ENCODE results near the gene CELA1. TPM values are rescaled to one million over a fixed set of nuclear protein-coding genes. Genes with fewer than 3 reads are reported as not detected.
A peak's percentile ranks its signal among the peaks of the same experiment; 100 is the strongest.

CELA1 gene
- total RNA-seq, 1 experiment from 2014 or later, result not detected

DNA sequence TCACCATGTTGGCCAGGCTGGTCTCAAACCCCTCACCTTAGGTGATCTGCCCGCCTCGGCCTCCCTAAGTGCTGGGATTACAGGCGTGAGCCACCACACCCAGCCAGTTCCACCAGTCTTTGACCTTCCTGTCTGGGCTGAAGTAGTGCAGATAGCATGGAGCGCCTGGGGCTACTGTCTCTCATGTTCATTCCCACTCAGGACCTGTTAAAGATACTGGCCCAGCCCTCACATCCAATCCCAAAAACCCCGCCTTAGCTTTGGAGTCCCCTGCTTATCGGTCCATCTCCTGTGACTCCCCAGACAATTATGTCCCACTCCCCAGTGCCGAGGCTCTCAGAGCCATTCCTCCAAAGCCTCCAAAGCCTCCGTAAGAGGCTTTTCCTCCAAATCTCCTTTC, 12.0 kb upstream of the CELA1 start:
- H2BK5ac ChIP-seq (ENCODE audit: insufficient read length, low read length), result no peak overlapping the region
- no peak overlapping the region for H2BK120ac ChIP-seq (ENCODE audit: low read depth, low read length, poor library complexity, severe bottlenecking)
- peaks cover 5 to 34% (median 29%) of the 10 kb centered on the region in 3 experiments; a peak in 6 of 7 replicates for H3K36me3 Mint-ChIP-seq (ENCODE audit: insufficient read depth in 1 of 3, low read depth in 3 of 3)
- H3K27me3 Mint-ChIP-seq (ENCODE audit: low read depth), result no peaks in the 10 kb centered on the region
- H3K18ac ChIP-seq (ENCODE audit: insufficient read length, low read depth, low read length), result no peak overlapping the region
- H3K4me3 Mint-ChIP-seq, result no peak overlapping the region
- WGBS (ENCODE audit: extremely low coverage, insufficient read length, low lambda C conversion rate), result no CpG with 5 or more reads among the region's 8 CpGs
- no peak overlapping the region for H2BK20ac ChIP-seq (ENCODE audit: low read depth, low read length, poor library complexity, severe bottlenecking)
- H4K5ac ChIP-seq (ENCODE audit: insufficient read length, low read depth, low read length), result no peak overlapping the region
- H3K79me1 ChIP-seq (ENCODE audit: insufficient read depth, low read depth, low read length, poor library complexity, severe bottlenecking), result no peaks in the 10 kb centered on the region
- no peak overlapping the region for H3K9ac ChIP-seq (ENCODE audit: extremely low read depth, insufficient read length, low read length)
- no peak overlapping the region for H3K27ac ChIP-seq (ENCODE audit: insufficient read length, low read depth, low read length)
- no peak overlapping the region for H2AK5ac ChIP-seq (ENCODE audit: insufficient read length, low read length)
- H3K27ac Mint-ChIP-seq, result peak overlapping the region in 1 of 3 experiments; percentile 39; a peak in 1 of 7 replicates
- H4K91ac ChIP-seq (ENCODE audit: insufficient read length, low read depth, low read length), result no peak overlapping the region
- no peaks in the 10 kb centered on the region for H3K79me2 ChIP-seq (ENCODE audit: insufficient read depth, low read length)
- H3T11ph ChIP-seq (ENCODE audit: low read length), result no peak overlapping the region
- no peaks in the 10 kb centered on the region for H3K27me3 ChIP-seq (ENCODE audit: insufficient read depth, low read length)
- H3K56ac ChIP-seq (ENCODE audit: insufficient read length, low read depth, low read length), result no peak overlapping the region
- no peaks in the 10 kb centered on the region for H3K23me2 ChIP-seq (ENCODE audit: insufficient read length, low read depth, low read length, poor library complexity, severe bottlenecking)
- TF ChIP-seq CTCF (conservative IDR thresholded peaks at IDR 0.05), result no peak
- no peak overlapping the region for H4K8ac ChIP-seq (replicated peaks; ENCODE audit: insufficient read length, low read depth, low read length)
- H3K4ac ChIP-seq (ENCODE audit: low read depth, low read length), result no peak overlapping the region
- H3K9me3 Mint-ChIP-seq, result no peaks in the 10 kb centered on the region
- no peaks in the 10 kb centered on the region for H4K20me1 ChIP-seq (ENCODE audit: control insufficient read depth, insufficient read depth, insufficient read length)
- no peaks in the 10 kb centered on the region for H3K4me1 Mint-ChIP-seq
- H3K9me3 ChIP-seq (ENCODE audit: control insufficient read depth, low read depth, low read length), result no peaks in the 10 kb centered on the region
- H2AFZ ChIP-seq (ENCODE audit: low read length), result no peak overlapping the region
- H3K4me1 ChIP-seq (ENCODE audit: insufficient read depth, low read length), result no peaks in the 10 kb centered on the region
- no peak for DNase-seq
- no peak overlapping the region for H2BK15ac ChIP-seq (ENCODE audit: low read depth, low read length)
- no peak overlapping the region for H3K14ac ChIP-seq (ENCODE audit: insufficient read depth, low read length)
- no peak overlapping the region for H2BK12ac ChIP-seq (ENCODE audit: insufficient read length, low read depth, low read length)
- no peak overlapping the region for H3K23ac ChIP-seq (ENCODE audit: insufficient read length, low read depth, low read length)
- H3K4me2 ChIP-seq (ENCODE audit: insufficient read depth, insufficient read length, low read length), result no peak overlapping the region

All from H9 (cell line).